ENCODE data around the gene PLCZ1.

DNA sequence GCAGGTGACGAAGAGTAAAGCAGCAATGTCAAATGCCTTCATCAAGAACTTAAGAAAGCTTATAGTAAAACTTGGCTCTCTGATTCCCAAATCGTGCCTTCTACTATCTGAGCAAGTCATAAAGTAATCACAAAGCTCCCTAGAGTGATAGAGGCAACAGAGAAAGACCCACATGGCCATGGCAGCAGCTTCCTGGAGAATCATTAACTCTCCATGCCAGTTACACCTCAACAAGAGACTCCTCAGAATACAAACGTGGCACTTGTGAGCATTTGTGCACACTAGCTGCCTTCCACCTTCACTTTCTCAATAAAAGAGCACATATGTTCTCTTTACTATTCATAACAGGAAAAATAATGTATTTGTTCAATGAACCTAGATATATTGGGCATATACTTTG lies 48.0 kb downstream of the PLCZ1 start:
- TF ChIP-seq CTCF (conservative IDR thresholded peaks at IDR 0.05 in 1 of 2, IDR thresholded peaks at IDR 0.05 in 1 of 2; ENCODE audit: extremely low read depth in 1 of 2, insufficient read depth in 1 of 2, low read depth in 1 of 2, low read length in 2 of 2) (no peak), EZH2 (IDR thresholded peaks at IDR 0.05; ENCODE audit: borderline replicate concordance, low read length) (no peak)

All from mammary epithelial cell (primary cell).